Measurements from ENCODE around the gene COL23A1. TPM values are rescaled to one million over a fixed set of nuclear protein-coding genes. Genes with fewer than 3 reads are reported as not detected.
"Not testable (repeated sequence)": the region's sequence is repeated elsewhere in the genome, so short reads cannot be mapped to it uniquely, and the experiment has no call there.

Gene COL23A1
- total RNA-seq, 1 donor, result 0.10 TPM

DNA sequence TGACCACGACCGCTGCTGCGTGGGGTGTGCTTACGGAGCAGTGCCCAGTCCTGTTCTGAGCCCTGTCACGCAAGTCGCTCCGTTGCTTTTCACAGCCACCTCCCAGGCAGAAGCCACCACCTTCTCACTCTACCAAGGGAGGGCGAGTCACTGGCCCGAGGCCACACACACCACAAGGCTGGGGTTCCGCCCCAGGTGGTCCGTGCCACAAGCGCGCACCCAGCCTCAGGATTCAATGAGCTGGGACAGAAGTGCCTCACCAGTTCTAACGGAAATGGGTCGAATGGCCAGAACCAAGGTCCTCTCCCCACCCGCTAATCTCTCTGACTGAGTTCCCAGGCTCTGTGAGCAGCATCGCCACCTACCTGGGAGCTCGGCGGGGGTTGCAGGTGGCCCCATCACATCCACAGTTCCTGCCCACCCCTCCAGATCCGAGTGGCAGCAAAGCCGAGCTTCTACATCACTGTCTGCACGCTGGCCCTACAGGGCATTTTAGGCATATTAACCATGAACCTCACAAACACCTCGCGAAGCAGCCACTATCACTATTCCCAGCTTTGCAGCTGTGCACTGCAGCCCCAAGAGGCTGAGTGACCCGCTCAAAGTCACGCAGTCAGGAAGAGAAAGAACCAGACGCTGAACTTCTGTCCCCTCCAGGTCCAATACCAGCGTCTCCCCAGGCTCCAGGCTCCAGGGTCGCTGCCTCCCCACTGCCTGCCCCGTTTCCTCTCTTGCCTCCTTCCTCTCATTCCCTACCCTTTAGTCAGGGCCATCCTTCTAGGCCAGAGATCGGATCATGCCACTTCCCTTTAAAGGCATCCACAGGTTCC is 265.5 kb downstream of the COL23A1 start:
- no peaks in the 10 kb centered on the region for H3K9me3 ChIP-seq (ENCODE audit: low read depth, low read length)
- no peaks in the 10 kb centered on the region for H3K27me3 ChIP-seq (ENCODE audit: insufficient read depth, low read length)
- no peak overlapping the region for H3K4me3 ChIP-seq (ENCODE audit: low read length)
- H3K4me1 ChIP-seq (ENCODE audit: insufficient read depth, low read length), result peaks cover 4% of the 10 kb centered on the region

GRCh38 chr5:178323961-178324360 is 266.2 kb downstream of the COL23A1 start:
- Histone ChIP-seq H3K9me3 (ENCODE audit: low read depth, low read length) (no peaks in the 10 kb centered on the region), H3K4me3 (ENCODE audit: low read length) (no peak overlapping the region), H3K4me1 (ENCODE audit: insufficient read depth, low read length) (no peaks in the 10 kb centered on the region), H3K27me3 (ENCODE audit: insufficient read depth, low read length) (no peaks in the 10 kb centered on the region)

GRCh38 chr5:178323541-178323865 is 266.7 kb downstream of the COL23A1 start:
- H3K9me3 ChIP-seq (ENCODE audit: low read depth, low read length), result no peaks in the 10 kb centered on the region
- no peaks in the 10 kb centered on the region for H3K4me1 ChIP-seq (ENCODE audit: insufficient read depth, low read length)
- H3K27me3 ChIP-seq (ENCODE audit: insufficient read depth, low read length), result no peaks in the 10 kb centered on the region
- H3K4me3 ChIP-seq (ENCODE audit: low read length), result no peak overlapping the region

DNA sequence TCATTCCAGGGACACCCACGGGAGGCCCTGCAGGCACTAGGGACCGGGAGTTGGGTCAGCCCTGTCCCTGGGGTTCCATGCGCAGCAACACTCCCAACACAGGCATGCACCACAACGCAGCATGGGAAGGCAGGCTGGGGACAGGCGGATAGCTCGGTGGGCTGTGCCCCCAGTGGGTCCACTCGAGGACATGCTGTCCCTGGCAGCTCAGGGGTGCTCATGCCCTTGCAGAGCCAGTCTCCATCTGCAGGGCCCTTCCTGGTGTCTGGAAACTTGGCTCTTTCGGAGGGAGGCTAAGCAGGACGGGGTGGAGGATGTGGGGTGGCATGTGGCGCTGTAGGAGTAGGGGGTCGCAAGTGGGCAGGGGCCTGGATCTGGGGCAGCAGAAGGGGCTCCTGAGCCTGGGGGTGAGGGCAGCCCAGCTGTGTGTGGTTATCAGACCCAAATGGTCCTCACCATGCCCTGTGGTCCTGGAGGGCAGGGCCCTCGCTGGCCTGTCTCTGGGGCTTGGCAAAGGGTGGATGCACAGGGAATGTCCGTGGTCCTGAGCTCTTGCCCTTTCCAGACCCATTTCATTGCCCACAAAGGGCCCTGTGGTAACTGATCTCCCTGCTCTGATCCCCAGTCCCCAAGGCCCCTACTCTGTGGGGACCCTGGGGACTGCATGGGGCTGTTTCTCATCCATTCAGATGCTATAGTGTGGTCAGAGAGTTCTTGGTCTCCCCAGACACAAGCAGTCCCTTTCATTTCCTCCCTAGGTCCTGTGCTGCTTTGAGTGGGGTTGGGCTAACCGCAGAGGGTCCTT is 267.3 kb downstream of the COL23A1 start:
- H3K27me3 ChIP-seq (ENCODE audit: insufficient read depth, low read length), result no peaks in the 10 kb centered on the region
- H3K9me3 ChIP-seq (ENCODE audit: low read depth, low read length), result no peaks in the 10 kb centered on the region
- no peaks in the 10 kb centered on the region for H3K4me1 ChIP-seq (ENCODE audit: insufficient read depth, low read length)
- no peak overlapping the region for H3K4me3 ChIP-seq (ENCODE audit: low read length)

- H3K27me3 ChIP-seq (ENCODE audit: insufficient read depth, low read length), result no peaks in the 10 kb centered on the region
- no peaks in the 10 kb centered on the region for H3K4me1 ChIP-seq (ENCODE audit: insufficient read depth, low read length)
- no peak overlapping the region for H3K4me3 ChIP-seq (ENCODE audit: low read length)
- H3K9me3 ChIP-seq (ENCODE audit: low read depth, low read length), result no peaks in the 10 kb centered on the region
These were observed 269.8 kb downstream of the COL23A1 start for GRCh38 chr5:178320281-178320855.

DNA sequence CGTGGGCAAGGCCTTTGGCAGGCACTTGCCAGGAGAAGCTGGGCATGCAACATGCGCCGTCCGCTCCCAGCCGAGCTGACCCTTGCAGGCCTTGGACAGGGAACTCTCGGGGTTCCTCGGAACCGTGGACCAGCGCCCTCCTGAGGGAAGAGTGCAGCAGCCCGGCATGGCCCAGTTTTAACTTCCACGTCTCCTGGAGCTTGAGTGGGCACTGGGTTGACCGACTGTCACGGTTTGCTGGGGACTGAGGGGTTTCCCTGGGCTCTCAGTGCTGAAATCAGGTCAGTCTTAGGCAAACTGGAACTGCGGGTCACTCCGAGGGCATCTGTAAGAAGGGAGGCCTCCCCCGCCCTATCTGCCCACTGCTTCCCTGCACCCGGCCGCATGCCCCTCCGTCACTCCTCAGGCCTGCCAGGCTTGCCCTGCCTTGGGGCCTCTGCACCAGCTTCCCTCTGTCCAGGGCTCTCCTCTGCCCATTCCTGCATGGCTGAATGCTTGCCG is 270.6 kb downstream of the COL23A1 start:
- Histone ChIP-seq H3K9me3 (ENCODE audit: low read depth, low read length) (no peaks in the 10 kb centered on the region), H3K27me3 (ENCODE audit: insufficient read depth, low read length) (no peaks in the 10 kb centered on the region), H3K4me3 (ENCODE audit: low read length) (no peak overlapping the region), H3K4me1 (ENCODE audit: insufficient read depth, low read length) (no peaks in the 10 kb centered on the region)

- Histone ChIP-seq H3K27me3 (ENCODE audit: insufficient read depth, low read length) (no peaks in the 10 kb centered on the region), H3K4me1 (ENCODE audit: insufficient read depth, low read length) (no peaks in the 10 kb centered on the region), H3K4me3 (ENCODE audit: low read length) (no peak overlapping the region), H3K9me3 (ENCODE audit: low read depth, low read length) (no peaks in the 10 kb centered on the region)
These were observed 271.3 kb downstream of the COL23A1 start for GRCh38 chr5:178318893-178319292.

DNA sequence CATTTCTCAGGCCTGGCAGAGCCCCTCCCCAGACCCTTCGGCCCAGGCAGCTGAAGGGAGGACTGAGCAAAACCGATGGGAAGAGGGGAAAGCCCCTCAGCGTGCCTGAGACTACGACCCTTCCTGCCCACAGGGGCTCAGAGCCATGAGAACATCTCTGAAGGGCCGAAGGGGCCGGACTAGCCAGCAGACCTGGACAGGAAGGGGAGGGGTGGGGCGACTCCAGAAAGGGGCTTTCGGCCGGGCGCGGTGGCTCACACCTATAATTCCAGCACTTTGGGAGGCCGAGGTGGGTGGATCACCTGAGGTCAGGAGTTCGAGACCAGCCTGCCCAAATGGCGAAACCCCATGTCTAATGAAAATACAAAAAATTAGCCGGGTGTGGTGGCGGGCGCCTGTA is 271.8 kb downstream of the COL23A1 start:
- H3K4me3 ChIP-seq (ENCODE audit: low read length), result no peak overlapping the region

DNA sequence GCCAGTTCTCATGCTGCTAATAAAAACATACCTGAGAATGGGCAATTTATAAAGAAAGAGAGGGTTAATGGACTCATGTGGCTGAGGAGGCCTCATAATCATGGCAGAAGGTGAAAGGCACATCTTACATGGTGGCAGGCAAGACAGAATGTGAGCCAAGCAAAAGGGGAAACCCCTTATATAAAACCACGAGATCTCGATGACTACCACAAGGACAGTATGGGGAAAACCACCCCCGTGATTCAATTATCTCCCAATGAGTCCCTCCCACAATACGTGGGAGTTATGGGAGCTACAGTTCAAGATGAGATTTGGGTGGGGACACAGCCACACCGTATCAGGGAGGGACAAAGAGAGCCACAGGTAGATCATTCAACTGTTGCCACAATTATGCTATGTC is 272.5 kb downstream of the COL23A1 start:
- H3K9me3 ChIP-seq (ENCODE audit: low read depth, low read length); H3K27me3 ChIP-seq (ENCODE audit: insufficient read depth, low read length); H3K4me1 ChIP-seq (ENCODE audit: insufficient read depth, low read length); H3K4me3 ChIP-seq (ENCODE audit: low read length): not testable (repeated sequence)

More for the DNA sequence above, 271.8 kb downstream of the COL23A1 start:
- Histone ChIP-seq H3K9me3 (ENCODE audit: low read depth, low read length) (no peaks in the 10 kb centered on the region), H3K4me1 (ENCODE audit: insufficient read depth, low read length) (no peaks in the 10 kb centered on the region), H3K27me3 (ENCODE audit: insufficient read depth, low read length) (no peaks in the 10 kb centered on the region)

DNA sequence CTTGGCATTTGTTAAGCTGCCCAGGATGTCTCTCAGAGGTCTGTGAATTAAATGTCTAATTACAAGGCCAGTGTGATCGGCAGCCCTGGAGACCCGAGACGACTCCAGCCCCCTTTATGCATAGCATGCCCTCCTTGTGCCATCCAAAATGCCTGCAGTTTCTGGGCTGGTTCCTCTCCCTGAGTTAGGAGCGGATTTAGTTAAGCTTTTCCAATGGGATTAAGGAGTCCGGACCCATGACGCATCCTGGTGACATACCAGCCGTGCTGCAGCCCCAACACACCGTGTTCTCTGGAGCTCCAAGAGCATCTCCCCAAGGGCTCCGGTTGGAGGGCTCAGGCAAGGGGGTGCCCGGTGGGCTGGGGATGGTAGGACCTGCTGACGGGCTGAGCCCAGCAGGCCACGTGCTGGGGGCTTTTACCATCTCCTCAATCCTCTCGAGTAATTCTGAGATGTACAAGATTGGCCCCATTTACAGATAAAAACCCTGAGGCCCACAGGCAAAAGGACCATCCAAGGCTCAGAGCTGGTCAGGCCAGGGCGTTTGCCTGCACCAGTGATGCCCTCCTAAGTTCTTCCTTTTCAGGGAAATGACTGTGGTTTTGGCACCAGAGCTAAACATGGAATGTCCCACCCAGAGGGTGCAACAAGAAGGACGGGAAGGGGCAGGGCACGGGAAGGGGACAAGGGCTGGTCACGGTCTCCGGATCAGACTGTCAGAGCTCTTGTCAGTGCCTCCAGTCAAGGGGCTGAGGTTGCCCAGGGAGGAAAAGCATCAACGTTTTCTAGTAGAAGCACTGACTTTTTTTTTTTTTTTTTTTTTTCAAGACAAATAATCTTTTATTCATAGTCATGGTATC is 275.0 kb downstream of the COL23A1 start:
- Histone ChIP-seq H3K27me3 (ENCODE audit: insufficient read depth, low read length) (no peaks in the 10 kb centered on the region), H3K4me3 (ENCODE audit: low read length) (no peak overlapping the region), H3K4me1 (ENCODE audit: insufficient read depth, low read length) (peaks cover 8% of the 10 kb centered on the region), H3K9me3 (ENCODE audit: low read depth, low read length) (no peaks in the 10 kb centered on the region)

GRCh38 chr5:178314061-178314660 is 276.0 kb downstream of the COL23A1 start:
- H3K4me3 ChIP-seq (ENCODE audit: low read length), result no peak overlapping the region
- no peaks in the 10 kb centered on the region for H3K9me3 ChIP-seq (ENCODE audit: low read depth, low read length)
- H3K27me3 ChIP-seq (ENCODE audit: insufficient read depth, low read length), result no peaks in the 10 kb centered on the region
- H3K4me1 ChIP-seq (ENCODE audit: insufficient read depth, low read length), result peaks cover 8% of the 10 kb centered on the region

GRCh38 chr5:178313316-178313715 is 276.9 kb downstream of the COL23A1 start:
- H3K4me1 ChIP-seq (ENCODE audit: insufficient read depth, low read length), result peaks cover 8% of the 10 kb centered on the region
- H3K9me3 ChIP-seq (ENCODE audit: low read depth, low read length), result no peaks in the 10 kb centered on the region
- no peaks in the 10 kb centered on the region for H3K27me3 ChIP-seq (ENCODE audit: insufficient read depth, low read length)
- no peak overlapping the region for H3K4me3 ChIP-seq (ENCODE audit: low read length)

- H3K27me3 ChIP-seq (ENCODE audit: insufficient read depth, low read length), result no peaks in the 10 kb centered on the region
- H3K4me1 ChIP-seq (ENCODE audit: insufficient read depth, low read length), result peaks cover 8% of the 10 kb centered on the region
- H3K4me3 ChIP-seq (ENCODE audit: low read length), result no peak overlapping the region
- H3K9me3 ChIP-seq (ENCODE audit: low read depth, low read length), result no peaks in the 10 kb centered on the region
These were observed 277.3 kb downstream of the COL23A1 start for GRCh38 chr5:178312880-178313282.

- H3K9me3 ChIP-seq (ENCODE audit: low read depth, low read length), result no peaks in the 10 kb centered on the region
- H3K27me3 ChIP-seq (ENCODE audit: insufficient read depth, low read length), result no peaks in the 10 kb centered on the region
- peaks cover 8% of the 10 kb centered on the region for H3K4me1 ChIP-seq (ENCODE audit: insufficient read depth, low read length)
- H3K4me3 ChIP-seq (ENCODE audit: low read length), result no peak overlapping the region
These were observed 279.9 kb downstream of the COL23A1 start for GRCh38 chr5:178310130-178310865.
